Measurements from ENCODE around the gene MYH7.

The MYH7 gene

GRCh38 chr14:23377573-23378563, 57.6 kb downstream of the MYH7 start:
- FAIRE-seq, result no peak
- no peak for DNase-seq (ENCODE audit: insufficient read length, low spot score)
- no peak for TF ChIP-seq POLR2A (IDR thresholded peaks at IDR 0.05; ENCODE audit: low read depth, low read length)

GRCh38 chr14:23377198-23377550, 58.3 kb downstream of the MYH7 start:
- FAIRE-seq (no peak), DNase-seq (ENCODE audit: insufficient read length, low spot score) (no peak)
- no peak for TF ChIP-seq POLR2A (IDR thresholded peaks at IDR 0.05; ENCODE audit: low read depth, low read length)

- no peak for TF ChIP-seq POLR2A (IDR thresholded peaks at IDR 0.05; ENCODE audit: low read depth, low read length)
- FAIRE-seq, result no peak
- no peak for DNase-seq (ENCODE audit: insufficient read length, low spot score)
Measured at GRCh38 chr14:23376482-23377197, 58.8 kb downstream of the MYH7 start, which contains the start of gene CMTM5. CMTM5 (plus strand) TSS chr14:23377046; CDS start chr14:23377252, 206 bp downstream.

GRCh38 chr14:23375527-23376251, 59.8 kb downstream of the MYH7 start:
- DNase-seq (ENCODE audit: insufficient read length, low spot score) (no peak), FAIRE-seq (no peak)
- no peak for TF ChIP-seq POLR2A (IDR thresholded peaks at IDR 0.05; ENCODE audit: low read depth, low read length)

- TF ChIP-seq POLR2A (IDR thresholded peaks at IDR 0.05; ENCODE audit: low read depth, low read length), result no peak
- DNase-seq (ENCODE audit: insufficient read length, low spot score) (no peak), FAIRE-seq (no peak)
Measured at GRCh38 chr14:23373041-23373440, 62.4 kb downstream of the MYH7 start.

GRCh38 chr14:23372509-23372908, 63.0 kb downstream of the MYH7 start, which contains the start of gene IL25:
IL25 (plus strand) TSS chr14:23372809.
- no peak for DNase-seq (ENCODE audit: insufficient read length, low spot score)
- FAIRE-seq, result no peak
- TF ChIP-seq POLR2A (IDR thresholded peaks at IDR 0.05; ENCODE audit: low read depth, low read length), result no peak

GRCh38 chr14:23371865-23372264, 63.6 kb downstream of the MYH7 start:
- TF ChIP-seq POLR2A (IDR thresholded peaks at IDR 0.05; ENCODE audit: low read depth, low read length), result no peak
- DNase-seq (ENCODE audit: insufficient read length, low spot score) (no peak), FAIRE-seq (no peak)

GRCh38 chr14:23370221-23370620, 65.2 kb downstream of the MYH7 start:
- FAIRE-seq (no peak), DNase-seq (ENCODE audit: insufficient read length, low spot score) (no peak)
- no peak for TF ChIP-seq POLR2A (IDR thresholded peaks at IDR 0.05; ENCODE audit: low read depth, low read length)

- no peak for TF ChIP-seq POLR2A (IDR thresholded peaks at IDR 0.05; ENCODE audit: low read depth, low read length)
- no peak for FAIRE-seq
- no peak for DNase-seq (ENCODE audit: insufficient read length, low spot score)
Measured at GRCh38 chr14:23366426-23366921, 69.0 kb downstream of the MYH7 start.

GRCh38 chr14:23365732-23366425, 69.6 kb downstream of the MYH7 start:
- FAIRE-seq (no peak), DNase-seq (ENCODE audit: insufficient read length, low spot score) (no peak)

GRCh38 chr14:23365036-23365731, 70.3 kb downstream of the MYH7 start, which contains the start of gene EFS:
EFS (minus strand) TSS chr14:23365172; CDS start chr14:23365025, 147 bp downstream.
- no peak for FAIRE-seq
- DNase-seq (ENCODE audit: insufficient read length, low spot score), result no peak
- no peak for TF ChIP-seq POLR2A (IDR thresholded peaks at IDR 0.05; ENCODE audit: low read depth, low read length)

More at GRCh38 chr14:23365732-23366425, 69.6 kb downstream of the MYH7 start:
- no peak for TF ChIP-seq POLR2A (IDR thresholded peaks at IDR 0.05; ENCODE audit: low read depth, low read length)

All from H54 (cell line).